HFF-Myc (cell line): ENCODE data around the gene TNFAIP3.

Experiments
- DNase-seq: peaks from one replicate; pipeline ENCODE4 v3.0.0-alpha.2; 2011; ENCODE audit warnings: low read depth; ENCODE audit errors: extremely low read depth
- H3K4me3 ChIP-seq: replicated peaks from 2 replicates; pipeline ENCODE4 v1.5.1; 2011; ENCODE audit warnings: low read depth, mild to moderate bottlenecking, control low read depth, low read length
- CTCF ChIP-seq: IDR thresholded peaks from 2 replicates; pipeline ENCODE4 v1.5.1; 2012; ENCODE audit warnings: mild to moderate bottlenecking, low read depth, low read length, control low read depth; ENCODE audit errors: missing control alignments

Gene TNFAIP3

GRCh38 chr6:137907170-137907569, 40.1 kb downstream of the TNFAIP3 start:
- H3K4me3 ChIP-seq: no peak overlapping the region
- DNase-seq: no peak
- TF ChIP-seq CTCF: no peak

- TF ChIP-seq CTCF: no peak
- no peak overlapping the region for H3K4me3 ChIP-seq
- DNase-seq: no peak
These were observed 42.5 kb downstream of the TNFAIP3 start for GRCh38 chr6:137909533-137909932.

- no peak for DNase-seq
- no peak for TF ChIP-seq CTCF
- H3K4me3 ChIP-seq: no peak overlapping the region
These were observed 43.4 kb downstream of the TNFAIP3 start for GRCh38 chr6:137910424-137910834.

- no peak for TF ChIP-seq CTCF
- no peak overlapping the region for H3K4me3 ChIP-seq
- no peak for DNase-seq
These were observed 43.9 kb downstream of the TNFAIP3 start for GRCh38 chr6:137910843-137911456.

GRCh38 chr6:137911675-137912191, 44.7 kb downstream of the TNFAIP3 start:
- H3K4me3 ChIP-seq: no peak overlapping the region
- DNase-seq: no peak
- no peak for TF ChIP-seq CTCF

GRCh38 chr6:137912813-137913212, 45.8 kb downstream of the TNFAIP3 start:
- H3K4me3 ChIP-seq: no peak overlapping the region

More at GRCh38 chr6:137912813-137913212, 45.8 kb downstream of the TNFAIP3 start:
- no peak for DNase-seq
- TF ChIP-seq CTCF: no peak
